ENCODE data around the gene C1D. TPM values are rescaled to one million over a fixed set of nuclear protein-coding genes. Genes with fewer than 3 reads are reported as not detected.

C1D gene
- total and polyA plus RNA-seq, 2 of the 4 experiments (the other 2 are of a cell fraction) = 2.7 to 14.3 TPM

DNA sequence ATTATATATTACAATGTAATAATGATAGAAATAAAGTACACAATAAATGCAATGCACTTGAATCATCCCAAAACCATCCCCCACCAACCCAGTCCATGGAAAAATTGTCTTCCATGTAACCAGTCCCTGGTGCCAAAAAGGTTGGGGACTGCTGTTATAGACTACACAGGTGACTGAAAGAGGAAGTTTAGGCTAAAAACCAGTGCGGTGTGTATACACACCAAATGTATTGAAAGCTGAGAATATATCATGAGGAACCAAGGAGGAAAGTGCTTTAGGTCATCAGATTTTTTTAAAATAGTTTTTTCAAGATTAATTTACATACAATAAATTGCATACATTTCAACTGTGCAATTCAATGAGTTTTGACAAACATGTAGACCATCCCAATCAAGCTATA is 20.5 kb upstream of the C1D start:
- Histone ChIP-seq H3K27ac (ENCODE audit: insufficient read depth, low read length) (no peak overlapping the region), H3K4me2 (ENCODE audit: low read depth, low read length) (no peak overlapping the region), H4K91ac (ENCODE audit: insufficient read depth, low read depth, low read length) (no peak overlapping the region), H2BK5ac (ENCODE audit: low read depth, low read length, poor library complexity, severe bottlenecking) (no peak overlapping the region), H2BK20ac (ENCODE audit: low read depth, low read length) (no peak overlapping the region), H3K23ac (ENCODE audit: low read depth, low read length) (no peak overlapping the region), H4K5ac (ENCODE audit: low read depth, low read length) (no peak overlapping the region), H2AK9ac (replicated peaks; ENCODE audit: low read depth, low read length, poor library complexity) (no peak overlapping the region), H2BK120ac (ENCODE audit: low read depth, low read length) (no peak overlapping the region), H3K4ac (ENCODE audit: low read depth, low read length) (no peak overlapping the region), H3K4me1 (ENCODE audit: control insufficient read depth, insufficient read depth, low read length) (no peaks in the 10 kb centered on the region), H2AFZ (replicated peaks; ENCODE audit: low read length, poor library complexity) (no peak overlapping the region), H3K18ac (ENCODE audit: low read depth, low read length) (no peak overlapping the region), H3K27me3 (ENCODE audit: control insufficient read depth, insufficient read depth, low read length) (peaks cover 28% of the 10 kb centered on the region), H3K4me3 (ENCODE audit: insufficient read depth, low read depth, low read length) (no peak overlapping the region), H3K9ac (ENCODE audit: low read depth, low read length) (no peak overlapping the region), H3K36me3 (ENCODE audit: control insufficient read depth, insufficient read depth, low read length) (no peaks in the 10 kb centered on the region), H3K14ac (replicated peaks; ENCODE audit: low read depth, low read length) (no peak overlapping the region), H3K79me1 (ENCODE audit: low read depth in 1 of 2, low read length in 2 of 2) (no peaks in the 10 kb centered on the region), H2BK15ac (ENCODE audit: low read depth, low read length) (no peak overlapping the region), H4K20me1 (ENCODE audit: insufficient read depth, low read length) (no peaks in the 10 kb centered on the region), H3K56ac (ENCODE audit: extremely low read depth, insufficient read depth, low read length) (no peak overlapping the region), H4K8ac (ENCODE audit: low read depth in 2 of 2, low read length in 2 of 2) (no peak overlapping the region), H2AK5ac (ENCODE audit: low read depth, low read length) (no peak overlapping the region), H3K9me1 (ENCODE audit: insufficient read depth, low read length) (no peaks in the 10 kb centered on the region), H3K9me3 (ENCODE audit: control insufficient read depth, insufficient read depth, low read length) (no peaks in the 10 kb centered on the region)
- dilution Hi-C loops (cut with HindIII; ENCODE audit: low sequenced_read_pairs, unreplicated experiment) (no loop called here), in situ Hi-C loops (cut with MboI; ENCODE audit: low sequenced_read_pairs) (no loop called here), intact Hi-C loops (cut with micrococcal nuclease) (no loop called here)
- CTCF ChIA-PET = no interaction called here
- DNase-seq (no peak), ATAC-seq (ENCODE audit: low read depth) (no peak)
- no CpG with 5 or more reads among the region's 1 CpG for WGBS, 2 experiments (ENCODE audit: extremely low coverage in 2 of 2, insufficient read length in 1 of 2)
- no peak for TF ChIP-seq SMC3 (IDR thresholded peaks at IDR 0.05; ENCODE audit: low read depth, low read length)
- TF ChIP-seq MXI1 (IDR thresholded peaks at IDR 0.05; ENCODE audit: borderline replicate concordance, low read depth, low read length) = no peak
- no peak for TF ChIP-seq RAD21 (IDR thresholded peaks at IDR 0.05; ENCODE audit: low read length)
- no peak for TF ChIP-seq MAZ (IDR thresholded peaks at IDR 0.05; ENCODE audit: borderline replicate concordance, low read depth, low read length)
- POLR2A ChIA-PET (ENCODE audit: unreplicated experiment) = no interaction called here
- no TSS peak for BruUV-seq (replicated peaks)
